GM18526 (cell line): ENCODE data around the gene CELF5.

Experiments
- POLR2A ChIP-seq: IDR thresholded peaks from 3 replicates; pipeline ENCODE4 v1.6.1; 2011; ENCODE audit not compliant: insufficient read length; ENCODE audit errors: extremely low read depth

Gene CELF5

DNA sequence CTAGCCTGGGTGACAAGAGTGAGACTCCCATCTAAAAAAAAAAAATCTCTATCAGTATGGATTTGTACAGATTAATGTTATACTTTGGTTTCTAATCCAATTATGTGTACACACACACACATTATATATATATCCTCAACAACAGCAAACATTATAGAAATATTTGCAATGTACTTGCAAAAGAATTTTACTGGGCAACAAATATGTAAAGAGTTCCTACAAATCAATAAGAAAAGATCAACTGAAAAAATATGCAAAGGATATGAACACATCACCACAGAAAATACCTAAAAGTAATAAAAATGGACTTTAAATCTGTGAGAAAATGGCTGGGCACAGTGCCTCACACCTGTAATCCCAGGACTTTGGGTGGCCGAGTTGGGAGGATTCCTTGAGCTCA lies 101.0 kb downstream of the CELF5 start:
- no peak for TF ChIP-seq POLR2A

- no peak for TF ChIP-seq POLR2A
These were observed 104.3 kb downstream of the CELF5 start for GRCh38 chr19:3328743-3329142.

- no peak for TF ChIP-seq POLR2A
These were observed 105.6 kb downstream of the CELF5 start for GRCh38 chr19:3330047-3330446.

- no peak for TF ChIP-seq POLR2A
These were observed 108.6 kb downstream of the CELF5 start for GRCh38 chr19:3333020-3333583.

GRCh38 chr19:3333662-3334061 lies 109.2 kb downstream of the CELF5 start:
- no peak for TF ChIP-seq POLR2A

- TF ChIP-seq POLR2A: no peak
These were observed 111.2 kb downstream of the CELF5 start for GRCh38 chr19:3335431-3336350.

DNA sequence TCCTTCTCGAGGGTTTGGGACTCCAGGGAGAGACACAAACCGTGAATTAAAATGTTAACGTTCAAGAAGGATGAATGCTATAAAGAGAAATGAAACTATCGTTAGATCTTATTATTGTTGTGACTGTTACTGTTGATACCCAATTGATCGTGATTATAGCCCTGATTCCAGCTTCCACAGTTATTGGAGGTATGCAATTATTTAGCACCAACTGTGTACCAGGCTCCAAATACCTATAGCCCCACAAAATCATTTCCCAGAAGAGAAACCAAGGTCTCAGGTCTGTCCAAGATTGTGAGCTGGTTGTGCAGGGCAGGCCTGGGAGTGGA lies 111.9 kb downstream of the CELF5 start:
- TF ChIP-seq POLR2A: no peak

DNA sequence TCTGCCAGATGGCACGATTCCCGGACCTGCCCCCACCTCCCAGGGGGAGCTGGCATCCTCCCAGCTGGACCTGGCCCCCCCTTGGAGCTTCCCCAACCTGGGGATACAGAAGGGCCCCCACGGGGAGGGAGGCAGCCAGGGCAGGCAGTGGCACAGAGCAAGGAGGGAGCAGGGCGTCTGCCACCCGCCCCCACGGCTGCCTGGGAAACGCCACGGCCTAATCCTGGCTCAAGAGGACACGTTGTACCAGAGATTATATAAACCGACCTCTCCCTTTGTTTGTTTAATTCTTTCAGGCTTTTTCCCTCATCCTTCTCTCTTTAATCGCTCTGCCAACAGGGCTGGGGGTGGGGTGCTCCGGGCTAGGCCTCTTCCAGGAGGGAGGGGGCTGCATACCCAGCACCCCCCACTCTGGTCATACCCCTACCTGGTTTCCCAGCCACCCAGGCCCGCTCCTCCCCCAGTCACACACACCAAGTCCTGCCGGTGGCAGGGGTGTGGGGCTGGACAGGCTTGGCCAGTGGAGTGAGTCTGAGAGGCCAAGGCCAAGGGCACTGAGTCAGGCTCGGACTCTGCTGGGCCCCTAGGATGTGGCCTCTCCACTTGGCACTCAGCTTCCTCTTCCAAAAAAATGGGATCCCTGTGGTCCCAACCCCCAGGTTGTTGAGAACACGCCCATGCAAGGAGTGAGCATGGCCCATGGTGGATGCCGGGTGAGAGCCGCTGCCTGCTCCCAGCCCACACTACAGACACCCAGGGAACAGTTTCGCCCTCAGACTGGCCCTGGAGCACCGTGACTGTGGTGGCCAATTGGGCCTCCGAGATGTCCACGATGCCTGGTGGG lies 112.4 kb downstream of the CELF5 start:
- no peak for TF ChIP-seq POLR2A

- no peak for TF ChIP-seq POLR2A
These were observed 114.2 kb downstream of the CELF5 start for GRCh38 chr19:3338541-3339181.

DNA sequence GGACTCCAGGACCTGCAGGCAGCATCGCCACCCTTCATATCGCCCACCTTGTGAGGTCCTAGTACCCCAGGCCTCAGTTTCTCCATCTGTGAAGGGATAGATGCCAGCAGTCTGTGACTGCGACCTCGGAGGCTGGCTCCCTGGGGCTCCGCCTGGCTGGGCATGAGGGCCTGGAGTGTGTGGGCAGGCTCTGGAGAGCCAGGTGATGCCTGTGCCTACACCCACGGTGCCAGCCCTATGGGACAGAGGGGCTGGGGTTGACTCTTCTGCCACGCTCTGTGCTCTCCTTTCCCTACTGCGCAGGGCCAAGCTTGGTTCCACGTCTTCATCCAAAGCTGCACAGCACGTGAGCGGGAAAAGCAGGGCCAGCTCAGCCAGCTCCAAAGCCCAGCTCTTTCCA lies 115.9 kb downstream of the CELF5 start:
- TF ChIP-seq POLR2A: no peak

- no peak for TF ChIP-seq POLR2A
These were observed 117.8 kb downstream of the CELF5 start for GRCh38 chr19:3342246-3342645.

DNA sequence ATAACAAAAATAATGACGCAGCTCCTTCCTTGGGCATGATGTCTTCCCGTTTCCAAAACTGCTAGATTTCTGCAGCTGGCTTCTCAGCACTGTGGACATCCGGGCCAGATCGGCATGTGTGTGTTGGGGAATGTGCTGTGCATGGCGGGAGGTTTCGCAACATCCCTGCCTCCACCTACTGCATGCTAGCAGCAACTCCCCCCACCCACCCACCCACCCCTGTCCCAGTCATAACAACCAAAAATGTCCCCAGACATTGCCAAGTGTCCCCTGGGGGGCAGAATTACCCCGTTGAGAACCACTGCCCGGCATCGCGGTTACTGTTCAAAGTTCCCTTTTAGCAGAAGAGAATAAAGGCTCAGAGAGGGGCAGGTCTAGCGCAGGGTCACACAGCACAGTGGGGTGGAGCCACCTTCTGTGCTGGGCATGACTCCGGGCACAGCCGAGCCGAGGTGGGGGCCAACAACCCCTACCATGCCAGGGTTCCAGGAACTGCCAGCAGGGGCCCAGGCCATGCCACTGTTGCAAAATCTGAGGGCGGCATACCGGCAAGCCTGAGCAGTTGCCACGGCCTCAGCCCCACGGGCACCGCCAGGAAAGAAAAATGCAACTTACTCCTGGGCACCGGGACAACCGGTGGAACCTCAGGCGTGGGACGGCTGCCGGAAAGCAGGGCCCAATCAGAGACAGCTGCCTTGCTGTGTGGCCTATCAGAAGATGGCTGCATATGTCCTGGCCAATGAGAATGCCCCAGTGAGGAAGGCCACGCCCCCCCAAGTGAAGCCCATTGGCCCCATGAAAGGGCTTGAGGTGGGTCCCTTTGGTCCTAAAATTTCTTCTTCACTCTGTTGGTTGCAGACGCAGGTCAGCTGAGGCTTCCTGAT lies 119.4 kb downstream of the CELF5 start:
- no peak for TF ChIP-seq POLR2A

GRCh38 chr19:3344608-3345598 lies 120.4 kb downstream of the CELF5 start:
- TF ChIP-seq POLR2A: no peak
